Endodermal cell (in vitro differentiated cells): ENCODE data around the gene ARG2. TPM values are rescaled to one million over a fixed set of nuclear protein-coding genes. Genes with fewer than 3 reads are reported as not detected.

Source experiments
- DNase-seq: peaks from one replicate; pipeline ENCODE4 v3.0.0-alpha.2; 2017
- H3K27ac ChIP-seq: 2 replicates; pipeline ENCODE4 v1.5.1; 2013; ENCODE audit warnings: mild to moderate bottlenecking, low read depth, low read length, moderate library complexity
- H3K27me3 ChIP-seq: 2 replicates; pipeline ENCODE4 v1.6.1; 2013; ENCODE audit warnings: mild to moderate bottlenecking, low read length, moderate library complexity; ENCODE audit not compliant: insufficient read depth, control insufficient read depth, poor library complexity, severe bottlenecking
- H3K36me3 ChIP-seq: 2 replicates; pipeline ENCODE4 v1.7.0; 2013; ENCODE audit warnings: mild to moderate bottlenecking, low read length, moderate library complexity; ENCODE audit not compliant: control insufficient read depth, insufficient read depth
- H3K4me1 ChIP-seq: one replicate; pipeline ENCODE4 v1.7.0; 2013; ENCODE audit warnings: low read length; ENCODE audit not compliant: control insufficient read depth, insufficient read depth
- H3K4me3 ChIP-seq: 2 replicates; pipeline ENCODE4 v1.5.1; 2013; ENCODE audit warnings: mild to moderate bottlenecking, low read length, moderate library complexity
- H3K9ac ChIP-seq: 2 replicates; pipeline ENCODE4 v1.6.1; 2013; ENCODE audit warnings: mild to moderate bottlenecking, low read length, moderate library complexity; ENCODE audit not compliant: poor library complexity, severe bottlenecking; ENCODE audit errors: extremely low read depth
- H3K9me3 ChIP-seq: 2 replicates; pipeline ENCODE4 v1.6.1; 2013; ENCODE audit warnings: mild to moderate bottlenecking, low read length, moderate library complexity; ENCODE audit not compliant: control insufficient read depth
- H3K27ac Mint-ChIP-seq: 2 replicates; pipeline ENCODE4 v1.8.0; 2020; ENCODE audit warnings: mixed read lengths
- H3K27me3 Mint-ChIP-seq: 2 replicates; pipeline ENCODE4 v1.8.0; 2021; ENCODE audit warnings: mild to moderate bottlenecking, mixed read lengths; ENCODE audit not compliant: insufficient read depth
- H3K36me3 Mint-ChIP-seq: 2 replicates; pipeline ENCODE4 v1.8.0; 2020; ENCODE audit warnings: low read depth, mixed read lengths
- H3K4me1 Mint-ChIP-seq: 2 replicates; pipeline ENCODE4 v1.8.0; 2020; ENCODE audit warnings: mixed read lengths
- H3K4me3 Mint-ChIP-seq: 2 replicates; pipeline ENCODE4 v1.8.0; 2020; ENCODE audit warnings: mild to moderate bottlenecking, moderate library complexity, mixed read lengths
- H3K9me3 Mint-ChIP-seq: 2 replicates; pipeline ENCODE4 v1.8.0; 2020; ENCODE audit warnings: mild to moderate bottlenecking, mixed read lengths
- whole genome bisulfite sequencing, 2 experiments: methylation state at CpG; one replicate each; pipeline versions ENCODE4 v1.1.5 to v1.1.7; 2013; ENCODE audit warnings: missing lambda C conversion rate in 2 of 2, mixed read lengths in 1 of 2; ENCODE audit not compliant: insufficient coverage in 1 of 2, insufficient read length in 1 of 2; 5-methylcytosine and 5-hydroxymethylcytosine counted together
- total RNA-seq, 2 donors: library from RNA; stranded (reverse); fragmentation: NEBNext Ultra II Directional in 1 of 2; extraction: Animal tissue kit (Norgen Biotek cat#: 25700) in 1 of 2; gene quantifications; 2 replicates in 1 of 2; 3 replicates in 1 of 2; pipeline ENCODE4 v1.2.1, GENCODE V29; 2021
- TF ChIP-seq, protein P1 (sequence below): fragments of 200-600 bp; sonication (generic); conservative IDR thresholded peaks from 2 replicates; pipeline ENCODE4 v1.5.0; 2021; ENCODE audit warnings: antibody characterized with exemption, mild to moderate bottlenecking

The ARG2 gene
- total RNA-seq, 2 donors from 2014 or later: 19.4 to 25.4 TPM

DNA sequence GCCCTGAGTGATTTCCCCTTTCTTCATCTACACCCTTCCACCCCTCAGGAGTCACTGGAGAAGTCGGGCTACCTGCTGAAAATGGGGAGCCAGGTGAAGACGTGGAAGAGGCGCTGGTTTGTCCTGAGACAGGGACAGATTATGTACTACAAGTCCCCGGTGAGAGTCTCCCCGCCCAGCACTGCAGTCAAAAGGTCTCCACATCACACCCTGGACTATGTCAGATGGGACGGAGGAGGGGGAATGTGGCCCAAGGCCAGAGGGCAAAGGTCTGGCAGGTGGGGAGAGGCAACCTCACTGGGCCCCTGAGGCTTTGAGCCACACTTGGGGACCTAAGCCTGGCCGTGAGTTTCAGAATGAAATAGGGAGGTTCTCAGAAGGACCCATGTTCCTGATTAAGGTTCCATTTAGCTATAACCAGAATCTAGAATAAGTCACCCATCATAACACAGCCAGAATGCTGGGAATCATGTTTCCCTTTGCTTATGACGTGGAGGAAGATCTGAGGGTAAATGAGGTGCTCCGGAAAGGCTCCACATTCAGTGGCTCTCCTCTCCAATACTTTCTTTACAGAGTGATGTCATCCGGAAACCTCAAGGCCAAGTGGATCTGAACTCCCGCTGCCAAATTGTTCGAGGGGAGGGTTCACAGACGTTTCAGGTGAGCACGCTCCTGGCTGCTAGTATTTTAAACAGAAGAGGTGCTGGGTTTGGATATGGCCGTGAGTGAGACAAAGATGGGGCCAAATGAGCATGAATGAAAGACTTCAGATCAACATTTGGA lies 46.3 kb upstream of the ARG2 start:
- TF ChIP-seq, protein P1, sequence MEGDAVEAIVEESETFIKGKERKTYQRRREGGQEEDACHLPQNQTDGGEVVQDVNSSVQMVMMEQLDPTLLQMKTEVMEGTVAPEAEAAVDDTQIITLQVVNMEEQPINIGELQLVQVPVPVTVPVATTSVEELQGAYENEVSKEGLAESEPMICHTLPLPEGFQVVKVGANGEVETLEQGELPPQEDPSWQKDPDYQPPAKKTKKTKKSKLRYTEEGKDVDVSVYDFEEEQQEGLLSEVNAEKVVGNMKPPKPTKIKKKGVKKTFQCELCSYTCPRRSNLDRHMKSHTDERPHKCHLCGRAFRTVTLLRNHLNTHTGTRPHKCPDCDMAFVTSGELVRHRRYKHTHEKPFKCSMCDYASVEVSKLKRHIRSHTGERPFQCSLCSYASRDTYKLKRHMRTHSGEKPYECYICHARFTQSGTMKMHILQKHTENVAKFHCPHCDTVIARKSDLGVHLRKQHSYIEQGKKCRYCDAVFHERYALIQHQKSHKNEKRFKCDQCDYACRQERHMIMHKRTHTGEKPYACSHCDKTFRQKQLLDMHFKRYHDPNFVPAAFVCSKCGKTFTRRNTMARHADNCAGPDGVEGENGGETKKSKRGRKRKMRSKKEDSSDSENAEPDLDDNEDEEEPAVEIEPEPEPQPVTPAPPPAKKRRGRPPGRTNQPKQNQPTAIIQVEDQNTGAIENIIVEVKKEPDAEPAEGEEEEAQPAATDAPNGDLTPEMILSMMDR: no peak
- Histone ChIP-seq H3K36me3 (peaks cover 14% of the 10 kb centered on the region), H3K4me3 (no peak overlapping the region), H3K27ac (no peak overlapping the region), H3K9me3 (no peaks in the 10 kb centered on the region), H3K4me1 (no peaks in the 10 kb centered on the region), H3K9ac (no peak overlapping the region), H3K27me3 (no peaks in the 10 kb centered on the region)
- peaks cover 38% of the 10 kb centered on the region for H3K36me3 Mint-ChIP-seq
- no peaks in the 10 kb centered on the region for H3K27me3 Mint-ChIP-seq
- 93 to 95% methylated on average over 5 to 15 of the region's 15 CpGs for WGBS, 2 experiments
- H3K4me3 Mint-ChIP-seq: no peak overlapping the region
- H3K9me3 Mint-ChIP-seq: no peaks in the 10 kb centered on the region
- no peak overlapping the region for H3K27ac Mint-ChIP-seq
- H3K4me1 Mint-ChIP-seq: no peaks in the 10 kb centered on the region
- no peak for DNase-seq

DNA sequence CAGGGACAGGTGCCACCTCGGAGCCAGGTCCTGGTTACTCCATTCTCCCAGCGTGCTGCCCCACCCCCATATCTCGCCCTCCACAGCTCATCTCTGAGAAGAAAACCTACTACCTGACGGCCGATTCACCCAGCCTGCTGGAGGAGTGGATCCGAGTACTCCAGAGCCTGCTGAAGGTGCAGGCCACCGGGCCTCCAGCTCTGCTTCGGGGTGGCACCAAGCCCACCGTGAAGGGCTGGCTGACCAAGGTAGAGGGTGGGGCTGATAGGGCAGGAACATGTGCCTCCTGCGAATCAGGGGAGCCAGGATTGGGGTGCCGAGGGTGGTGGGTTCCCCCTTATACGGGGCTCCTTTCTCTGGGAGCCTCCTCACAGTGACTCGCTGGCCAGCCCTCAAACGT lies 45.6 kb upstream of the ARG2 start:
- Mint-ChIP-seq H3K4me1 (no peaks in the 10 kb centered on the region), H3K36me3 (peaks cover 46% of the 10 kb centered on the region), H3K4me3 (no peak overlapping the region), H3K27me3 (no peaks in the 10 kb centered on the region), H3K27ac (no peak overlapping the region), H3K9me3 (no peaks in the 10 kb centered on the region)
- TF ChIP-seq, protein P1: no peak
- H3K9me3 ChIP-seq: no peaks in the 10 kb centered on the region
- no peak overlapping the region for H3K27ac ChIP-seq
- no peaks in the 10 kb centered on the region for H3K27me3 ChIP-seq
- H3K4me3 ChIP-seq: no peak overlapping the region
- H3K36me3 ChIP-seq: peaks cover 14% of the 10 kb centered on the region
- DNase-seq: no peak
- no peaks in the 10 kb centered on the region for H3K4me1 ChIP-seq
- WGBS, 2 experiments: 87 to 89% methylated on average over 9 to 14 of the region's 14 CpGs
- H3K9ac ChIP-seq: no peak overlapping the region

DNA sequence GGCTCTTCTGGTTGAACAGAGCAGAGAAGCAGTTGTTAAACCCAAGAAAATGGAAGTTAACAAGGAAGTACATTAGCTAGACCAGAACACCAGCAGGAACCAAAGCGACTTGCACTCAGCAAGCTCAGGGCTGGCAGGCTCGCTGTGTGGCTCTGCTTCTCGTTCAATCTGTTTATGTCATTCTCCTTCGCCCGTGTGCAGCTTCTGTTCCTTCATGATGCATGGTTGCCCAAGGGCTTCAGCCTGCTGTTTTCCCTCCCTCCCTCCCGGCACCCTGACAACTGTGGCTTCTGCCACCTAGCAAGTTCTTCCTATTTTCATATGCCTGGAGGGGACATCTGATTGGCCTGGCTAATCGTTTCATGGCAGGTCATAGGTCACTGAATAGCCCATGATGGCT lies 44.9 kb upstream of the ARG2 start:
- H3K4me1 ChIP-seq: no peaks in the 10 kb centered on the region
- no peaks in the 10 kb centered on the region for H3K9me3 ChIP-seq
- H3K9me3 Mint-ChIP-seq: no peaks in the 10 kb centered on the region
- no peaks in the 10 kb centered on the region for H3K27me3 Mint-ChIP-seq
- DNase-seq: no peak
- no peak overlapping the region for H3K9ac ChIP-seq
- H3K27ac ChIP-seq: no peak overlapping the region
- TF ChIP-seq, protein P1: no peak
- WGBS, 2 experiments: 91 to 98% methylated on average over 7 of the region's 7 CpGs
- H3K27ac Mint-ChIP-seq: no peak overlapping the region
- peaks cover 45% of the 10 kb centered on the region for H3K36me3 Mint-ChIP-seq
- H3K27me3 ChIP-seq: no peaks in the 10 kb centered on the region
- H3K4me3 ChIP-seq: no peak overlapping the region
- no peak overlapping the region for H3K4me3 Mint-ChIP-seq
- H3K36me3 ChIP-seq: peaks cover 14% of the 10 kb centered on the region
- H3K4me1 Mint-ChIP-seq: no peaks in the 10 kb centered on the region
